ENCODE results near the gene UBL7. TPM values are rescaled to one million over a fixed set of nuclear protein-coding genes. Genes with fewer than 3 reads are reported as not detected.

UBL7 gene
- total and polyA plus RNA-seq, 10 of the 15 experiments (the other 5 are each of a cell fraction or from before 2014, with no cell fraction given), result 25.9 to 145 (median 90.1) TPM

DNA sequence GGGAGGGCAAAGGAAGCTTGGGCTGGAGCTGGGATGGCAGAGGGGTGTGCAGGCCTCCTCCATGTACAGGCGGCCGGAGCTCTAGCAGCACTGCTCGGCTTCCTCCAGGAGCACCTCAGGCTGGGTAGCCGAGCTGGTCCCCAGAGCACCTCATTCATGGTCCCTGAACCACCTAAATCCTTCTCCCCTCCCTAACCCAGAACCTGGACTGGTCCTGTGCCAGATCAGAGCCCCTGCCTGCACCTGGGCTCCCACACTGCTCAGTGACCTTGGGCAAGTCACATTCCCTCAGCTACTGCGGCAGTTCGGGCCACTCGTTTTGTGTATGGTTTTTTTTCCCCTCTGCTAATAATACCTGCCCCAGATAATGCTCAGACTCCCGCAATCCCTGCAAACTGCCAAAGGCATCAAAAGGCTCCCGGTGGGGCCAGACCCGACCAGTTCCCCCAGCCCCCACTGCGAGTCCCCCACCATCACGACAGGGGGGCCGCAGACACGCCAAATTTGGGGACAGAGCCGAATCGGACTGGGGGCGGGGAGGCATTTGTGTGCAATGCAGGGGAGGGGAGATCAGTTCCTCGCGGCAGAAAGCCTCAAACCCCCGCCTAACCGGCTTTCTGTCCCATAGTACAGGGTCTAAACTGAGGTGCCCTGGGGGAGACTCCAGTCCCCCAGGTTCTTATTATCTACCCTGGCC lies 28.5 kb downstream of the UBL7 start:
- SMC1A ChIA-PET (ENCODE audit: uncharacterized antibody, unreplicated experiment), result interaction anchor here (1.0 to 25.4 kb wide), 7 partner anchors 10 to 51 kb away, joined by 3 to 544 read pairs (median 6); no protein-coding TSS in a partner anchor
- Histone ChIP-seq H3K4me1 (ENCODE audit: control insufficient read depth, insufficient read depth, low read length) (peaks cover 40% of the 10 kb centered on the region), H3K9me3 (replicated peaks; ENCODE audit: control insufficient read depth, insufficient read depth, low read length) (no peaks in the 10 kb centered on the region), H3K4me3 (peak overlapping the region; percentile 98), H3K36me3 (ENCODE audit: control insufficient read depth in 2 of 2, insufficient read depth in 2 of 2, low read length in 1 of 2) (peaks cover 4 to 9% of the 10 kb centered on the region in 2 experiments; a peak in 2 of 4 replicates), H3K27me3 (replicated peaks in 1 of 2; ENCODE audit: control insufficient read depth in 2 of 2, insufficient read depth in 2 of 2, low read length in 1 of 2) (no peaks in the 10 kb centered on the region), H3K9ac (ENCODE audit: control insufficient read depth, insufficient read depth, low read length) (peak overlapping the region; percentile 76), H3K79me2 (ENCODE audit: control insufficient read depth, insufficient read depth, low read length) (peaks cover 74% of the 10 kb centered on the region), H3K4me2 (ENCODE audit: control insufficient read depth, insufficient read depth) (peak overlapping the region; percentile 97), H2AFZ (ENCODE audit: control insufficient read depth, low read depth, low read length) (no peak overlapping the region), H3K27ac (ENCODE audit: control insufficient read depth, insufficient read depth) (peak overlapping the region; percentile 84), H4K20me1 (ENCODE audit: control insufficient read depth, insufficient read depth) (peaks cover 14% of the 10 kb centered on the region)
- POLR2A ChIA-PET, result interaction anchor here (0.6 to 16.6 kb wide), 8 partner anchors 13 to 397 kb away, joined by 3 to 325 read pairs (median 18); no protein-coding TSS in a partner anchor
- FAIRE-seq (peak; percentile 23), DNase-seq (ENCODE audit: low read depth, low spot score) (no peak), ATAC-seq (no peak)
- intact Hi-C loops (cut with micrococcal nuclease; ENCODE audit: unreplicated experiment) (loop anchor here (5.0 kb wide), 2 partner anchors 110 to 185 kb away; partner anchors contain the start of genes ARID3B and CLK3), in situ Hi-C loops (cut with MboI) (no loop called here)
- RAD21 ChIA-PET (ENCODE audit: unreplicated experiment), result interaction anchor here (0.8 to 24.4 kb wide), 5 partner anchors 9 to 104 kb away, joined by 3 to 496 read pairs (median 6); no protein-coding TSS in a partner anchor
- TF ChIP-seq SMAD5 (IDR thresholded peaks at IDR 0.05; ENCODE audit: low read depth) (peak; percentile 37; the same call in 1 of the 2 replicates), POU2F2 (IDR thresholded peaks at IDR 0.05; ENCODE audit: borderline replicate concordance, low read depth, low read length) (0 out of 3 replicates have a peak, but pooled peaks have one; percentile 23), LARP7 (IDR thresholded peaks at IDR 0.05) (no peak), SRF (IDR thresholded peaks at IDR 0.05; ENCODE audit: low read depth in 2 of 2, low read length in 2 of 2) (0 out of 4 replicates have a peak, but pooled peaks of 1 of the 2 experiments have one; percentile 22), IKZF1 (conservative IDR thresholded peaks at IDR 0.05) (no peak), POLR2AphosphoS5 (IDR thresholded peaks at IDR 0.05; ENCODE audit: low read length) (peak; percentile 35; the same call in 1 of the 2 replicates), POLR2A (IDR thresholded peaks at IDR 0.05; ENCODE audit: low read depth, low read length) (peak; percentile 39), SIN3A (IDR thresholded peaks at IDR 0.05; ENCODE audit: low read depth, low read length) (peak; percentile 50; the same call in 1 of the 2 replicates)
- TF ChIP-seq, protein P1, sequence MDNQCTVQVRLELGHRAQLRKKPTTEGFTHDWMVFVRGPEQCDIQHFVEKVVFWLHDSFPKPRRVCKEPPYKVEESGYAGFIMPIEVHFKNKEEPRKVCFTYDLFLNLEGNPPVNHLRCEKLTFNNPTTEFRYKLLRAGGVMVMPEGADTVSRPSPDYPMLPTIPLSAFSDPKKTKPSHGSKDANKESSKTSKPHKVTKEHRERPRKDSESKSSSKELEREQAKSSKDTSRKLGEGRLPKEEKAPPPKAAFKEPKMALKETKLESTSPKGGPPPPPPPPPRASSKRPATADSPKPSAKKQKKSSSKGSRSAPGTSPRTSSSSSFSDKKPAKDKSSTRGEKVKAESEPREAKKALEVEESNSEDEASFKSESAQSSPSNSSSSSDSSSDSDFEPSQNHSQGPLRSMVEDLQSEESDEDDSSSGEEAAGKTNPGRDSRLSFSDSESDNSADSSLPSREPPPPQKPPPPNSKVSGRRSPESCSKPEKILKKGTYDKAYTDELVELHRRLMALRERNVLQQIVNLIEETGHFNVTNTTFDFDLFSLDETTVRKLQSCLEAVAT (IDR thresholded peaks at IDR 0.05), result peak; percentile 55
- no TSS peak for BruUV-seq (replicated peaks)
- CTCF ChIA-PET, result interaction anchor here (2.3 to 22.3 kb wide), 3 partner anchors 29 to 56 kb away, joined by 15 to 655 read pairs (median 187); partner anchors contain the start of genes CYP11A1 and UBL7
- 2% methylated on average over 21 of the region's 21 CpGs for WGBS (ENCODE audit: insufficient coverage, insufficient replicate concordance, low lambda C conversion rate, missing lambda C conversion rate)

Measured in GM12878 (cell line).